Measurements from ENCODE around the gene PRDM11.

The PRDM11 gene

GRCh38 chr11:45141631-45142030, 4.8 kb upstream of the PRDM11 start:
- DNase-seq (ENCODE audit: low spot score) = no peak

DNA sequence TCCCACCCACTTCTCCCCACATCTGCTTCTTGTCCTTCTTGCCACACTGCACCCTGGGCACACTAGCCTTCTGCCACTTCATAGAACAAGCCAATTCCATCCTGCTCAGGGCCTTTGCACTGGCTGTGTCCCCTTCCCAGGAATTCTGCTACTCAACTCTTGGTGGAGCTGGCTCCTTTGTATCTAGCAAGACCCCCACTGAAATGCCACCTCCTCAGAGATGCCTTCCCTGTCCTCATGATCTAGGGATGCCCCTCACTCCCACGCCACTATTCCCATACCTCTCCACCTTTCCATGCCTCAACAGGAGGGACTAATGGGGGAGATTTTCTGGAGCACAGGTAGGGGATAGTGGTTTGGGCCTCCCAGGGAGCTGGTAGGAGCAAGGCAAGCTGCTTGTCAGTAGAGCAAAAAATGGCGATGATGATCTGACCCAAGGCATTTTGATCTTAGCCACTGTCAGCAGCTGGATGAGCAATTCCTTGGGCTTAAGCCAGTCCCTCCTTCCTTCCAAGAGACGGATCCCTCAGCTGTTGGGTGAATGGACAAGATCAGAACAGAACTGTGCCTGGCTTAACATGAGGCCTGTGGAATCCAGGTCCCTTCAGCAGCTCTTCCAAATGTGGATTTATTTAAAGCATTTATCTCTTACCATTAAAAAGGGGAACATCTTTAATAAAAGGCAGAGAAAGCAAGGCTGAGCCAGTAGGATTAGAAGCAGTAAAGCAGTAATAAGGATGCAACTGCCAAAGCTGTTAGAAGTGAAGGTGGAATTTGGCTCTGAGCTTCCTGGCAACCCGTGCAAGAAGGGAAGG, 4.0 kb upstream of the PRDM11 start:
- no peak for DNase-seq (ENCODE audit: low spot score)

DNA sequence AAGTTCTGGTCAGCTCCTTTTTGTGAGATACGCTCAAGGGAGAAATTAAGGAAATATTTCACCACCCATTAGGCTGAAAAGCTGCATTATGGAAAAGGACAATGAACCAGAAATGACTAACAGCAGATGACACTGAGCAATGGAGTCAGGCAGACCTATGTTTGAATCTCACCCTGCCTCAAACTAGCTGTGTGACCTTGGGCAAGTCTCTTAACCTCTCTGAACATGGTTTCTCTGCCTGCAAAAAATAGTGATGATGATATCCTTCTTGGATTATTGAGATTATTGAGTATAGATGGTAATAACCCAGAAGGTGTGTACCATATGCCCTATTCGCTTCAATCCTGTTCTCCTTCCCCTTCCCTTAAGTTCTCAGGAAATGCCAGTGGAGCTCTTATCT, 2.9 kb upstream of the PRDM11 start:
- DNase-seq (ENCODE audit: low spot score) = no peak

DNA sequence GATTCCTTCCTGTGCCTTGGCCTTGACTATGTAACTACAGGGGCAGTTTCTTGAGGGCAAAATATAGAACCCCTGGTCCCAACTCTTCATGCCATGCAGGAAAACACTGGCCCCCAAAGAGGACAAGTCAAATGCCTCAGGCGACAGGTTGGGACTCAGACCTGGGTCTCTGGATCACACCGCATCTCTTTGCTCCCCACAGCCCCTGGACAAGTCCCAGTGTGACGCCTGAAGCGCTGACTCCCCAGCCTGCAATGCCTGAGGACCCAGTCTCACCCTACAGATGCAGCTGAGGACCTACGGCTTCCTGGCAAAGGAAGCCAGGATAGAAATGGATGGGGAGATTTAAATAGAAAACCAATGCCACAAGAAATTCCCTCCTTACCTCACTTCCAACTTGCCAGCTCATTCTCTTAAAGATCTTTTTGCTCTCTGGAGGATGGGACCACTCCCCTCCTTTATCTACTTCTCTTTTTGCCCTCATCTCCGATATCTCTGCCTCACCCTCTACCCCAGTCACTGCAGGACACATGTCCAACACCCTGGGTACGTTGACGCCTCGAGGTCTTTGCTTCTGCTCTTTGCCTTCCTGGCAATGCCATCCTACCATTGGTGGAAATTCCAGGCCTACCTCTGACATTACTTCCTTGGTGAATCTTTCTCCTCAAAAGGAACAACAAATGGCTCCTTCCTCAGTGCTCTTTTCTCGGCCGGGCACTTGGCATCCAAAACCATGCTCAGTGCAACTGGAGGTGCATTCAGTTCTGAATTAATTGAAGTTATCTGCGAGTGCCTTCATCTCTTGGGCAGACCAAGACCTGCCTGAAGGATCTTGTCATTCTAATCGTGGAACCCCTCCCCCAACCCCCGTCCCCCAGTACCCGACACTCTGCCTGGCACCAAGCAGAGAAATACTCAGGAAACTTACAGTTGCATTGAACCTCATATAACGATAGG, 2.0 kb upstream of the PRDM11 start:
- no peak for DNase-seq (ENCODE audit: low spot score)

GRCh38 chr11:45145083-45145378, 1.4 kb upstream of the PRDM11 start:
- no peak for DNase-seq (ENCODE audit: low spot score)

GRCh38 chr11:45145379-45146071, 914 bp upstream of the PRDM11 start:
- DNase-seq (ENCODE audit: low spot score) = no peak

DNA sequence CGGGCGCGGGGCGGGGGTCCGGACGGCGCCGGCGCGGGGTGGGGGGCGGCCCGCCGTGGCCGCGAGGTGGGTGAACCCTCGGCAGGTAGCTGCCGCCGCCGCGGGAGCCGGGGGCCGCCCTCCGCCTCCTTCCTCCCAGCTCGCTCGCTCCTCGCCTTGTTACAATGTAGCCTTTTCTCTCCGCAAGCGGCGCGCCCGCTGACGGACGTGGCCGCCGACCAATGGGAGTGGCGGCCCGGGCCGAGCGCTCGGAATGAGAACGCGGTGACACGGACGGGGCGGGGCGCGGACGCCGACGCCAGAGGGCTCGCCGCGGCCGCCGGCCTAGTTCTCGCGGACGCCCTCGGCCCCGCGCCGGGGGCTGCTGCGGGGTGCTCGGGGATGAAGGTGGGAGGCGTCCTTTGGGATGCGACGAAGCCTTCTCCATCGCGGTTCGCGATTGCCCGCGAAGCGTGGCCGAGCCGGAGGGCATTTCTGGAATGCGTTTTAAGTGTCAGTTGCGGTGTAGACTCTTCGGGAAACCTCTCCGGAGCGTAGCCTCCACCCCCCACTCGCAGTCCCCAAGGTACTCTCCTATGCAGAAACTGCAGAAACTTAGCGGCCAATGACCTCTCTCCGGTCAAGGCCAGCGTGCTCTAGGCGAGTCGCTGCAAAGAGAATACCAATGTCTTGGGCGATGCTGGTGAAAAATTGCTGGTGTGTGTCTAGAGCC, 734 bp downstream of the PRDM11 start:
- peak; percentile 94 for DNase-seq (ENCODE audit: low spot score)

- DNase-seq (ENCODE audit: low spot score) = no peak
Observed at GRCh38 chr11:45147891-45148675, 1.6 kb downstream of the PRDM11 start.

DNA sequence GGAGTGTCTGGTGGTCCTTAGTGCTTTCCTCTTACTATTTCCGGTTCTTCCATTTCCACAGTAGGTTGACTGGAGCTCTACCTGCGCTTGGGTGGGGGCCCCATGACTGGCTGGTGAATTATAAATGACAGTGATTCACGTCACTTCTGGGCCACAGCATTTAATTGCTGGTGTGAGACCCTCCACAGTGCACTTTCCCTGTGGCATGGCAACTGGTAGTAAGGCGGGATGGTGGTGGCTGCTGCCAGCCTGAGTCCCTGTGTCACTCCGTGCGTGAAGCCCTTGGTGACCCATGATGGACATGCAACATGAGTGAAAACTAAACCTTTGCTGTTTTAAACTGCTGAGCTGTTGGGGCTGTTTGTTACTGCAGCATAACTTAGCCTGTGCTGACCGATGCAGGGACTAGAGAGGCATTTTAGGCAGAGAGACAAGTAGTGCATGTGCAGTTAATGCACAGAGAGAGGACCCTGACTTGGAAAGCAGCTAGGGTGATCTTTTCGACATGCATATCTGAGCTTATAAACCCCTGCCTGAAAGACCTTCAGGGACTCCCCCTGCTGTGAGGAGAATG, 3.1 kb downstream of the PRDM11 start:
- no peak for DNase-seq (ENCODE audit: low spot score)

- DNase-seq (ENCODE audit: low spot score) = no peak
Observed at GRCh38 chr11:45150301-45150700, 3.9 kb downstream of the PRDM11 start.

- no peak for DNase-seq (ENCODE audit: low spot score)
Observed at GRCh38 chr11:45150943-45151342, 4.5 kb downstream of the PRDM11 start.

GRCh38 chr11:45151362-45151982, 5.0 kb downstream of the PRDM11 start:
- DNase-seq (ENCODE audit: low spot score) = no peak

GRCh38 chr11:45152740-45153595, 6.5 kb downstream of the PRDM11 start:
- no peak for DNase-seq (ENCODE audit: low spot score)

DNA sequence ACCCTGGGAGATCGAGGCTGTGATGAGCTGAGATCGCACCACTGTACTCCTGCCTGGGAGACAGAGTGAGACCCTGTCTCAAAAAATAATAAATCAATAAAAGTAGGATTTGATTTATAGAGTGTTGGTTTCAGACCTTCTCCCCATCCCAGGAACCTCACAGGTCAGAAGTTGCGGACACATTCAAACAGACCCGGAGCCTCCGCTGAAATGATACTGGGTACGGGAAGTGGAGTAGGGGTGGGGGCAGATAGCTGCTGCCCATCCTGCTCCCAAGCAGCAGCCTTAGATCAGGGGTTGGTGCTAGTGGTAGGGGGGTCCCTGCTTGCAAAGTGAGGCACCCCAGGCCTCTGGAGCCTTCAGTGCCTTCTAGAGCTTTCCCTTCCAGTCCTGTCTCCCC, 7.8 kb downstream of the PRDM11 start:
- no peak for DNase-seq (ENCODE audit: low spot score)

DNA sequence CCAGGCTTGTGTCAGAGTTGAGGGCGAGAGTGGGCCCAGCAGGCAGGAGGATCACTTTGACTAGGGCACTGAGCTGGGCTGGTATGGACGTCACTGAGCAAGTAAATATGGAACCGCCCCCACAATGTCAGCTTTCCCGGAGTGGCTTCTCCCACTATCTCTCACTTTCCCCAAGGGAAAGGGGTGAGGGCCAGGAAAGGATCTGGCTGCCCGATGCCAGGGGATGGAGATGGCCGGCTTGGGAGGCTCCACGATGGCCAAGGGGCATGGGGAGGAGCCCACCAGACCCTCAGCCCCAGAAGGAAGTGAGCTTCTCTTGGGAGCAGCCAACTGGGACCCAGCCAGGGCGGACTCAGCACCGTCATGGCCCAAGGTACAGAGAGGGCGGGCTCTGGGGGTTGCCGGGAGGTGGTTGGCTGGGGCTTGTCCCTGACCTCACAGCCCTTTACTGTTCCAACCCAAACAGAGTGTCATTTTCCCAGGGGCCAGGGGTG, 8.7 kb downstream of the PRDM11 start:
- DNase-seq (ENCODE audit: low spot score) = no peak

DNA sequence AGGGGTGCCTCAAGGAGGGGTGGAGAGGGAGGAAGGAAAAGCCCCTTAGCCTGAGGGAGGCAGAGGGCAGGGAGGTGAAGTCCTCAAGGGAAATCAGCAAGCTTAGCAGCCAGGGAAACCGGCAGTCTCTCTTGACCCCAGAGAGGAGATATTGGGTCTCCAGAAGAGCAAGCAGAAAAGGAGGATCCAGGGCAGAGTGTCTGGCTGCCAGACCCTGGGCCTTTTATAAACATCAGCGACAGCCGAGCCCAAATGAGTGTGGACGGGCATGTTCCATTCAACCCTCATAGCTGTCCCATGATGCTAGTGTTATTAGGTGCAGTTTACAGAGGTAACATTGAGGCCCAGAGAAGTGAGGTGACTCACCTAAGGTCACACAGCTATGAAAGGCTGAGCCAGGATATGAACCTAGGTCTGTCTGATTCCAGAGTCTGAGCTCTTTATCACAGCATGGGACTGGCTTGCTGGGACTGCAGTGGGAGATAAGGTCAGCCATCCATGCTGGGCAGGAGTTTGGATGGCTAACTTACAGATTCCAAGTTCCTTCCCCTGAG, 9.3 kb downstream of the PRDM11 start:
- no peak for DNase-seq (ENCODE audit: low spot score)

DNA sequence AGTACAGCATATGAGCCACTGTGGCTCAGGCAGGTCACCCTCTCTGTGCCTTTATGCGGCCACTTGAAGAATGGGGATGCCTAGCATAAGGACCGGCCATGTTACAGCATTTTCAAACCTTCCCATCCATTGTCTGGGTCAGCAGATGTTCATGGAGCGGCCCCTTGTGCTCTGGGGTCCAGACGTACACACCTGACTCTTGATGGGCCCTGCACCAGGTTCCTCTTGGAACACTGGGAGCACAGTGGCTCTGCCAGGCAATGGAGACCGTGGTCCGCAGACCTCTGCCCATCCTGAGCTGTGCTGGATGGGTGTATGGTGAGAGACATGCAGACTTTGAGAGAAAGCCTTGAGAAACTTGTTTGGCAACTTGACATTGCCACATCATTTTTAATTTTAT, 9.8 kb downstream of the PRDM11 start:
- no peak for DNase-seq (ENCODE audit: low spot score)

GRCh38 chr11:45156741-45157140, 10.3 kb downstream of the PRDM11 start:
- no peak for DNase-seq (ENCODE audit: low spot score)
